Chondrocyte (in vitro differentiated cells): ENCODE measurements around the gene KRTAP21-2. TPM values are rescaled to one million over a fixed set of nuclear protein-coding genes. Genes with fewer than 3 reads are reported as not detected.
"Not testable (repeated sequence)": the region's sequence is repeated elsewhere in the genome, so short reads cannot be mapped to it uniquely, and the experiment has no call there.

ENCODE experiments used
- DNase-seq: peaks from one replicate; pipeline ENCODE4 v3.0.0; 2021; ENCODE audit warnings: mixed read lengths, low spot score
- H3K27ac Mint-ChIP-seq: one replicate; pipeline ENCODE4 v1.8.0; 2021; ENCODE audit warnings: mild to moderate bottlenecking, moderate library complexity, mixed read lengths; ENCODE audit not compliant: unreplicated experiment
- H3K27me3 Mint-ChIP-seq: 2 replicates; pipeline ENCODE4 v1.8.0; 2021; ENCODE audit warnings: low read depth, mixed read lengths
- H3K36me3 Mint-ChIP-seq: 2 replicates; pipeline ENCODE4 v1.8.0; 2021; ENCODE audit warnings: low read depth, mixed read lengths
- H3K4me1 Mint-ChIP-seq: 2 replicates; pipeline ENCODE4 v1.8.0; 2021; ENCODE audit warnings: low read depth, mild to moderate bottlenecking, mixed read lengths
- H3K4me3 Mint-ChIP-seq: one replicate; pipeline ENCODE4 v1.8.0; 2021; ENCODE audit warnings: mild to moderate bottlenecking, moderate library complexity, mixed read lengths; ENCODE audit not compliant: unreplicated experiment
- H3K9me3 Mint-ChIP-seq: 2 replicates; pipeline ENCODE4 v1.8.0; 2021; ENCODE audit warnings: low read depth, mixed read lengths
- total RNA-seq: library from RNA; stranded (reverse); gene quantifications from 3 replicates; pipeline ENCODE4 v1.2.1, GENCODE V29; 2021
- TF ChIP-seq, protein P1 (sequence below): fragments of 200-600 bp; sonication (generic); IDR thresholded peaks from 2 replicates; pipeline ENCODE4 v1.5.0; 2021; ENCODE audit warnings: antibody characterized with exemption, mild to moderate bottlenecking, moderate library complexity

KRTAP21-2 gene
- total RNA-seq, 1 donor from 2014 or later: not detected

DNA sequence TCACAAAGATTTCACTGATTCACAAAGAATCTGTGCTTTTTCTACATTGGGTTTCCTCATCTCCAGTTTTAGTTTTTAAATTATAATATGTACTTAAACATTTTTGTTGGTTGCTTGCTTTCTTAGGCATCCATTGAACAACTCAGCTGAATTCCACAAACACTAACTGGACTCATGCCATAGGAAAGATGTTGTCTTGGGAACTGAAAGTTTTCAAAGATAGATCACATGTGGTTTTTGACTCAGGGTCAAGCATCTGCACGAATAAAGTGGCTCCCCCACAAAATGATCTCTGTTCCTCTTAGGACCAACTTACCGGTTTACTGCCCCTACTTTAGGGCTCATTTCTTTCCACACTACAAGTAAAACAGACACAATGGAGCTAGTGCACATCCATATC is 11.2 kb upstream of the KRTAP21-2 start:
- Mint-ChIP-seq H3K36me3 (no peaks in the 10 kb centered on the region), H3K4me3 (no peak overlapping the region), H3K4me1 (no peaks in the 10 kb centered on the region), H3K27me3 (no peaks in the 10 kb centered on the region), H3K9me3 (peaks cover 7% of the 10 kb centered on the region), H3K27ac (no peak overlapping the region)
- DNase-seq: no peak
- TF ChIP-seq, protein P1, sequence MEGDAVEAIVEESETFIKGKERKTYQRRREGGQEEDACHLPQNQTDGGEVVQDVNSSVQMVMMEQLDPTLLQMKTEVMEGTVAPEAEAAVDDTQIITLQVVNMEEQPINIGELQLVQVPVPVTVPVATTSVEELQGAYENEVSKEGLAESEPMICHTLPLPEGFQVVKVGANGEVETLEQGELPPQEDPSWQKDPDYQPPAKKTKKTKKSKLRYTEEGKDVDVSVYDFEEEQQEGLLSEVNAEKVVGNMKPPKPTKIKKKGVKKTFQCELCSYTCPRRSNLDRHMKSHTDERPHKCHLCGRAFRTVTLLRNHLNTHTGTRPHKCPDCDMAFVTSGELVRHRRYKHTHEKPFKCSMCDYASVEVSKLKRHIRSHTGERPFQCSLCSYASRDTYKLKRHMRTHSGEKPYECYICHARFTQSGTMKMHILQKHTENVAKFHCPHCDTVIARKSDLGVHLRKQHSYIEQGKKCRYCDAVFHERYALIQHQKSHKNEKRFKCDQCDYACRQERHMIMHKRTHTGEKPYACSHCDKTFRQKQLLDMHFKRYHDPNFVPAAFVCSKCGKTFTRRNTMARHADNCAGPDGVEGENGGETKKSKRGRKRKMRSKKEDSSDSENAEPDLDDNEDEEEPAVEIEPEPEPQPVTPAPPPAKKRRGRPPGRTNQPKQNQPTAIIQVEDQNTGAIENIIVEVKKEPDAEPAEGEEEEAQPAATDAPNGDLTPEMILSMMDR: no peak

DNA sequence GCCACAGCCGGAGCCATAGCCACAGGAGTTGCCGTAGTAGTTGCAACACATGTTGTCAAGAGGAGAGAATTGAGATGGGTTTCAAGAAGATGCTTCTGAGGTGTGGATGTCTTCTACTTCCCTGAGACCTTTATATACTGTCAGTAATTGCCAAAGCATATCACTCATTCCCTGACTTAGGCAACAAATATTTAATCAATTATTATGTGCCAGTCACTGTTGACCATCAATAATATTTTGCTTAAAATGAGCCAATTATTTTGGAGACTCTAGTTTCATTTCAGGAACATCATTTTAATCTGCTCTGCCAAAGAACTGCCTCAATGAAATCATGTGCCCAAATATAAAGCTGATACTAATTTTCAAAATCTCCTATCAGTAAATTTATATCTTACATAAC is 8.3 kb upstream of the KRTAP21-2 start, which contains the start of gene KRTAP21-1:
TSS of gene KRTAP21-1 (minus strand) at position 101 of the 400 bp plus-strand sequence. CDS start at position 51, 50 bp downstream.
- not testable (repeated sequence) for H3K27ac Mint-ChIP-seq, DNase-seq, H3K36me3 Mint-ChIP-seq, H3K4me3 Mint-ChIP-seq, H3K27me3 Mint-ChIP-seq, H3K4me1 Mint-ChIP-seq
- H3K9me3 Mint-ChIP-seq: peaks cover 10% of the 10 kb centered on the region

DNA sequence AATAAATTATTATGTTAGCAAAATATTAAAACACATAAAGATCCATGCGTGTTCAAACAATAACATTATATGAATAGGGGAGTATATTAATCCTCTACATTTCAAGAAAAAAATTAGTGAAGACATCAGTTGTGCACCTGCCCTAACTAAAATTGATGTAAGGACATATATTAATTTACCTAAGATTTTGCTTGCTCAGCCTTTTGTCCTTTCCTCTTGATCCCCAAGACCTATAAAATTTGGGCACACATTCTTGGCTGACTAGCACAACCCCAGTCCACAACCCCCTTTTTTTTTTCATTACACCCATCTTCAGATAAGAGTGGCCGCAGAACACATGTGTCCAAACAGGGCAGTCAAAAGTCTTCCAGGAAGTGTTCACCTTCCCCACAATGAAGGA is 6.6 kb downstream of the KRTAP21-2 start:
- Mint-ChIP-seq H3K9me3 (peaks cover 3% of the 10 kb centered on the region), H3K27ac (no peak overlapping the region), H3K4me3 (no peak overlapping the region), H3K27me3 (no peaks in the 10 kb centered on the region), H3K4me1 (no peaks in the 10 kb centered on the region), H3K36me3 (no peaks in the 10 kb centered on the region)
- no peak for DNase-seq
- TF ChIP-seq, protein P1: no peak

DNA sequence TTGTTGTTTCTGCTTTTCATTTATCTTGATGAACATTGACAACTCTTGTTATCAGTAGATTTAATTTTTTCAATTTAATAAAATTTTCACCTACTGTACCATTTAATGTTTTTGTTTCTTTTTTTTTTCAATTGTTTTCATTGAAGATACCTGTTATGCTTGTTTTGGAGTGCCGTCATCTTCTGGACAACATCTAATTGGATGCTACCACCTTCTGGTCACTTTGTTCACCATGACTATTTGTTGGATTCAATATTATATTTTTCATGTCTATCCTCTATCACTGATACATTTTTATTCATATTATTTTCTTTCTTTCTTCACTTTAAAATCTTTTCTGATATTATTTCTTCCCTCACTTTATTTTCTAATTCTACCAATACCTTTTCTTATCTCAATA is 14.0 kb downstream of the KRTAP21-2 start:
- no peak for DNase-seq
- no peaks in the 10 kb centered on the region for H3K36me3 Mint-ChIP-seq
- peaks cover 4% of the 10 kb centered on the region for H3K27me3 Mint-ChIP-seq
- H3K4me3 Mint-ChIP-seq: no peak overlapping the region
- no peaks in the 10 kb centered on the region for H3K4me1 Mint-ChIP-seq
- TF ChIP-seq, protein P1: peak; percentile 38
- peaks cover 12% of the 10 kb centered on the region for H3K9me3 Mint-ChIP-seq
- no peak overlapping the region for H3K27ac Mint-ChIP-seq

DNA sequence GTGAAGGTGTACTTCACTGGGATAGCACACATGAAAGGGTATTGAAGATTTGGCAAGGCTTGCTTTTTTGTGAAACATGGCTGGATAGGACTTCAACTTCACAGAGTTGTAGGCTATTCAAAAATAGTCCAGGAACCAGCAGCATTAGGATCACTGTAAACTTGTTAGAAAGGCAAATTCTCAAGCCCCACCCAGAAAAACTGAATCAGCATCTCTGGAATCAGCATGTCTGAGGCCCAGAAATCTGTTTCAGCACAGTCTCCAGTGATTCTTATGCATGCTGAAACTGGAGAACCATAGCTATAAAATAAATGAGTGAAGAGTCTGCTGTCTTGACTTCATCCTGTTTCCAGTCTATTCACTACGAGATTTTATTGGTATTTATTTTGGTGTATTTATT is 20.3 kb downstream of the KRTAP21-2 start:
- Mint-ChIP-seq H3K27ac (no peak overlapping the region), H3K27me3 (peaks cover 8% of the 10 kb centered on the region), H3K36me3 (no peaks in the 10 kb centered on the region), H3K9me3 (peaks cover 20% of the 10 kb centered on the region), H3K4me3 (no peak overlapping the region), H3K4me1 (no peaks in the 10 kb centered on the region)
- TF ChIP-seq, protein P1: no peak
- no peak for DNase-seq

DNA sequence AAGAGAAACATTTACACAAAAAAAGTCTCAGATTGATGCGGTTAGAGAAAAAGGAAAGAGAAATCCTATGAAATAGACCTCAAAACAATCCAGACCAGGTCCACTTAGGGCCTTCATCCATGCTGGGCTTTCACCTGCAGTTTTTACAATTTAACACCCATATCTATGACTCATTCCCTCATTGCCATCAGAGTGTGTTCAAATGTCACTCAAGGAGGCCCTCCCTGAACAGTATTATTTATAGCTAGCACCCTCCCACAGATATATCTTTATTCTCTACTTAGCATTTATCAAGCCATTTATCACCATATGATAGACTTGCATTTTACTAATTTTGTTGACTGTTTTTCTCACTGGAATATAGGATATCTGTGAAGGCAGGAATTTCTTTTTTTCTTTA is 27.7 kb downstream of the KRTAP21-2 start:
- Mint-ChIP-seq H3K36me3 (no peaks in the 10 kb centered on the region), H3K27ac (no peak overlapping the region), H3K9me3 (peaks cover 3% of the 10 kb centered on the region), H3K4me3 (no peak overlapping the region), H3K4me1 (no peaks in the 10 kb centered on the region), H3K27me3 (no peaks in the 10 kb centered on the region)
- DNase-seq: no peak
- TF ChIP-seq, protein P1: no peak
